RWPE2 (cell line): Measurements from ENCODE around the gene RAPGEF4.

Experiments used
- ATAC-seq: fragments of 200-7000 bp; cut with Tn5 transposase; 3 replicates; pipeline ENCODE4 v1.9.1; 2021; ENCODE audit warnings: low read depth
- DNase-seq: peaks from one replicate; pipeline ENCODE4 v3.0.0-alpha.2; 2020; ENCODE audit warnings: low spot score
- H3K27ac ChIP-seq: fragments of 450-650 bp; 2 replicates; pipeline ENCODE4 v1.5.1; 2017; ENCODE audit warnings: mild to moderate bottlenecking; ENCODE audit not compliant: poor library complexity, severe bottlenecking
- H3K27me3 ChIP-seq: fragments of 250-450 bp; sonication (Bioruptor Pico); 2 replicates; pipeline ENCODE4 v1.5.1; 2021; ENCODE audit warnings: mild to moderate bottlenecking, moderate library complexity; ENCODE audit not compliant: insufficient read depth, poor library complexity, severe bottlenecking
- H3K36me3 ChIP-seq: fragments of 250-450 bp; sonication (Bioruptor Pico); 2 replicates; pipeline ENCODE4 v1.5.1; 2020; ENCODE audit warnings: low read depth, mild to moderate bottlenecking, moderate library complexity
- H3K4me1 ChIP-seq: fragments of 250-450 bp; sonication (Bioruptor Pico); 2 replicates; pipeline ENCODE4 v1.5.1; 2021; ENCODE audit warnings: mild to moderate bottlenecking, moderate library complexity; ENCODE audit not compliant: insufficient read depth, poor library complexity, severe bottlenecking
- H3K4me3 ChIP-seq: fragments of 250-450 bp; sonication (Bioruptor Pico); 2 replicates; pipeline ENCODE4 v1.5.1; 2021; ENCODE audit warnings: mild to moderate bottlenecking, moderate library complexity; ENCODE audit not compliant: severe bottlenecking
- H3K9me3 ChIP-seq: fragments of 250-450 bp; sonication (Bioruptor Pico); 2 replicates; pipeline ENCODE4 v1.5.1; 2021; ENCODE audit warnings: mild to moderate bottlenecking, moderate library complexity; ENCODE audit not compliant: severe bottlenecking
- TF ChIP-seq, protein P1 (sequence below): fragments of 450-650 bp; IDR thresholded peaks from one replicate; pipeline ENCODE4 v1.5.1; 2017; ENCODE audit warnings: mild to moderate bottlenecking, moderate library complexity; ENCODE audit not compliant: poor library complexity, severe bottlenecking

RAPGEF4 gene

DNA sequence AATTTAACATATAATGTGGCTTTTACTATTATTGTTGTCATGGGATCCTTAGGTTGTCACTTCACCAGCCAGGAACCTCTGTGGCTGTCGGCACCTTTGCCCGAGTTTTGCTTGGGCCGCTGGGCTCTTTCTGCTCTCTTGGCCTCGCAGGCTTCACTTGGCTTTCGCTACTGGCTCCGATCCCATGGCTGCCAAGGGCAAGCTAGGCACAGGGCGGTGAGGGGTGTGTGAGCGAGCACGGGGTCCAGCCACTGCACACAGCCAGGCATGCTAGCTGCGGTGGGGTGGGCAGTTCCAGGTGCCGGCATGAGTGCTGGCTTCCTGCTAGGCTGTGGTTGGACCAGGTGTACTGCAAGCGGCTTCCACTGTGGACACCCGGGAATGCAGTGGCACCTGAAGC, 23.4 kb upstream of the RAPGEF4 start:
- Histone ChIP-seq H3K9me3 (no peaks in the 10 kb centered on the region), H3K27ac (no peak overlapping the region), H3K4me3 (no peak overlapping the region), H3K4me1 (peaks cover 4% of the 10 kb centered on the region), H3K36me3 (no peaks in the 10 kb centered on the region), H3K27me3 (no peaks in the 10 kb centered on the region)
- no peak for ATAC-seq
- DNase-seq, result no peak
- TF ChIP-seq, protein P1, sequence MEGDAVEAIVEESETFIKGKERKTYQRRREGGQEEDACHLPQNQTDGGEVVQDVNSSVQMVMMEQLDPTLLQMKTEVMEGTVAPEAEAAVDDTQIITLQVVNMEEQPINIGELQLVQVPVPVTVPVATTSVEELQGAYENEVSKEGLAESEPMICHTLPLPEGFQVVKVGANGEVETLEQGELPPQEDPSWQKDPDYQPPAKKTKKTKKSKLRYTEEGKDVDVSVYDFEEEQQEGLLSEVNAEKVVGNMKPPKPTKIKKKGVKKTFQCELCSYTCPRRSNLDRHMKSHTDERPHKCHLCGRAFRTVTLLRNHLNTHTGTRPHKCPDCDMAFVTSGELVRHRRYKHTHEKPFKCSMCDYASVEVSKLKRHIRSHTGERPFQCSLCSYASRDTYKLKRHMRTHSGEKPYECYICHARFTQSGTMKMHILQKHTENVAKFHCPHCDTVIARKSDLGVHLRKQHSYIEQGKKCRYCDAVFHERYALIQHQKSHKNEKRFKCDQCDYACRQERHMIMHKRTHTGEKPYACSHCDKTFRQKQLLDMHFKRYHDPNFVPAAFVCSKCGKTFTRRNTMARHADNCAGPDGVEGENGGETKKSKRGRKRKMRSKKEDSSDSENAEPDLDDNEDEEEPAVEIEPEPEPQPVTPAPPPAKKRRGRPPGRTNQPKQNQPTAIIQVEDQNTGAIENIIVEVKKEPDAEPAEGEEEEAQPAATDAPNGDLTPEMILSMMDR, result no peak

DNA sequence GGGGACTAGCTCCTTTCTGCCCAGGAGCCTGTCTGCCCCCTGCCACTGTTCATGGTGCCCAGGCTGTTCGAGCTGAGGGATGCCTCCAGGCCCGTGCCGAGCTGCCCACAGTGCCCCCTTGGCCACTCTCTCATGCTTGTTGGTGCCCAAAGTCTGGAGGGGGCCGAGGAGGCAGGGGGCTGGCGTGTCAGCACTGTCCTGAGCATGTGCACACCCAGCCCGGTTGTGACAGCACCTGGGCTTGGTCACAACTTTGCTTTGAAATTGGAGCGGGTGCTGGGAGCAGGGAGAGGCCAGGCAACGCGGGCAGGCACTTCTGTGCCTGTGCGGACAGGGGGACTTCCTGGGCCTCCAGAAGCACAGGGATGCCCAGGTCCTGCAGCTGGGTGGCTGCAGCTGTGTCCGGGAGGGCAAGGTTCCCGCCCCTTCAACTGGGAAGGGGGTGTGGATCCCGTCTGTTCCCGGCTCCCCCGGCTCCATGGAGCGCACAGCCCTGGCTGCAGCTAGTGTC, 22.2 kb upstream of the RAPGEF4 start:
- Histone ChIP-seq H3K27me3 (no peaks in the 10 kb centered on the region), H3K4me3 (no peak overlapping the region), H3K9me3 (no peaks in the 10 kb centered on the region), H3K36me3 (no peaks in the 10 kb centered on the region), H3K4me1 (peaks cover 4% of the 10 kb centered on the region), H3K27ac (no peak overlapping the region)
- TF ChIP-seq, protein P1, result no peak
- ATAC-seq, result no peak
- no peak for DNase-seq

DNA sequence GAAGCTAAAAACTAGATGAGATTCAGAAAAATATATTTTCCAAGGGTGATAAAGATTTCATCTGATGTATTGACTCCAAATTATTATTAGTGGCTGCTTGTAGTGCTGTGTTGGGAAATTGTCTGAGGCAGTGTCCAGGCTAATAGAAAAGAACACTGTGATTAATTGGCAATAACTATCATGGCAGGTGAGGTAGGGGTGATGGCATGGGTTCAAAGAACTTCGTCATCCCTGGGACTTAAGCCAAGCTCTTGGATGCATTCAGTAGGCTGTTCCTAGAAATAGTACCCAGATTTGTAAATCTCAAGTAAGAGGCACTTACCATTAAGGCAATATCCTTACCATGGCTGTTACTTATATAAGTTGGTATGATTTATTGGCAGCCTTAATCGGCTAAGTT, 13.2 kb upstream of the RAPGEF4 start:
- no peak for DNase-seq
- Histone ChIP-seq H3K27me3 (no peaks in the 10 kb centered on the region), H3K9me3 (no peaks in the 10 kb centered on the region), H3K27ac (no peak overlapping the region), H3K4me3 (no peak overlapping the region), H3K4me1 (no peaks in the 10 kb centered on the region), H3K36me3 (no peaks in the 10 kb centered on the region)
- ATAC-seq, result peak; percentile 21; the same call in 1 of the 3 replicates
- TF ChIP-seq, protein P1, result no peak

DNA sequence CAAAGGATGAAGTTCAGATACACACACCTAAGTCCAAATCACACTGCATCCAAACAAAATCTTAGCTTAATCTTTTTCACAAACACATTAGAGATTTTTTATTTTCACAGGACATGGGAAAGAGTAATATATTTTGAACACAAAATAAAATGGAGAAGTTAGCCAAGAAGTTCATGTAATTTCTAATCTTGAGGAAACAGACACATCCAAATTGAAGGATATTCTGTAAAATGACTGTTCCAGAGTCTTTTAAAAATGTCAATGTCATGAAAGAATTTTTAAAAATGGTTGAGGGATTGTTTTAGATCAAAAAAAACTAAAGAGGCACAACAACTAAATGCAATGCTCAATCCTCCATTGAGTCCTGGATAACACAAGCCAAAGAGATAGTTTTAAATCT, 12.4 kb upstream of the RAPGEF4 start:
- Histone ChIP-seq H3K27me3 (no peaks in the 10 kb centered on the region), H3K27ac (no peak overlapping the region), H3K36me3 (no peaks in the 10 kb centered on the region), H3K9me3 (no peaks in the 10 kb centered on the region), H3K4me1 (no peaks in the 10 kb centered on the region), H3K4me3 (no peak overlapping the region)
- no peak for DNase-seq
- ATAC-seq, result no peak
- TF ChIP-seq, protein P1, result no peak

DNA sequence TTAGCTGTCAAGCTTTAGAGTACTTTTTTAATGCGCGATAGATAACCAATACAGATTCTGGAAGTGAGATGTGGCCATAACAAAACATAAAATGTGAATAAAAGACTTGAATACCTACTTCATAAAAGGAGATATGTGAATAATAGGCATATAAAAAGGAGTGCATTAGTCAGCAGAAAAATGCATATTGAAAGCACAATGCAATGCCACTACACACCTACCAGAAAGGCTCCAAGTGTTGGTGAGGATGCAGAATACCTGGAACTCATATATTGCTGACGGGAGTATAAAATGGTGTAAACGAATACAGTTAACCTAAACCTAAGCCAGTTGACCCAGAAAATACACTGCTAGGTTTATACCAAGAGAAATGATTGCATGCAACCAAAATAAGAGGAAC, 10.9 kb upstream of the RAPGEF4 start:
- Histone ChIP-seq H3K4me1 (no peaks in the 10 kb centered on the region), H3K4me3 (no peak overlapping the region), H3K27me3 (no peaks in the 10 kb centered on the region), H3K9me3 (no peaks in the 10 kb centered on the region), H3K36me3 (no peaks in the 10 kb centered on the region), H3K27ac (no peak overlapping the region)
- DNase-seq, result no peak
- no peak for ATAC-seq
- TF ChIP-seq, protein P1, result no peak
